ENCODE data around the gene VMAC. TPM values are rescaled to one million over a fixed set of nuclear protein-coding genes. Genes with fewer than 3 reads are reported as not detected.

The VMAC gene
- total and polyA plus RNA-seq, 4 donors, result 1.9 to 9.2 (median 5.4) TPM

DNA sequence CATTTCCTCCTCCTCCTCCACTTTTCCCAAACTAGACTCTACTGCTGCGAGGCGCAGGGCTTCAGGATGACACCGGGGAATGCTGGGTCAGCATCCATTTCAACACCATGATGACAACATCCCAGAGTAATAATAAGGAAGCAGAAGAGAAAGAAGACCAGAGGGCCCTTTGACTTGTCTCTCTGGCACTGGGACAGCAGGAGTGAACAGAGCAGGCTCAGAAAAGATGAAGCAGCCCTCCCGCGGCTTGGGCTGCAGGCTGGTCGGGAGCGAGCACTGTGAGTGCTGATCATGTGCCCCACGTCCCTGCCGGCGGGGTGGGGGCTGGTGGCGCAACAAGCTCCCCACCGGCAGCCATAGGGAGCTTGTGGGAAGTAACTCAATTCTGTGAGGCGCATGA, 42.8 kb downstream of the VMAC start:
- Histone ChIP-seq H3K36me3 (ENCODE audit: control insufficient read depth in 1 of 2, insufficient read depth in 2 of 2, low read length in 1 of 2) (no peaks in the 10 kb centered on the region), H3K27ac (ENCODE audit: low read depth in 1 of 2, low read length in 2 of 2) (no peak overlapping the region), H3K27me3 (ENCODE audit: control insufficient read depth in 1 of 2, insufficient read depth in 2 of 2, low read length in 1 of 2) (no peaks in the 10 kb centered on the region), H3K4me3 (ENCODE audit: low read length in 2 of 2) (no peak overlapping the region), H3K9me3 (ENCODE audit: control insufficient read depth, low read length) (no peaks in the 10 kb centered on the region), H3K4me1 (ENCODE audit: control insufficient read depth in 1 of 2, insufficient read depth in 2 of 2, low read length in 2 of 2) (no peaks in the 10 kb centered on the region)
- DNase-seq (peak in 1 of 2 donors; percentile 90), ATAC-seq (ENCODE audit: low FRiP score) (peak; percentile 50)
- 73 to 87% methylated on average over 13 of the region's 13 CpGs for WGBS, 2 donors
- intact Hi-C loops (cut with DNase I), result no loop called here

DNA sequence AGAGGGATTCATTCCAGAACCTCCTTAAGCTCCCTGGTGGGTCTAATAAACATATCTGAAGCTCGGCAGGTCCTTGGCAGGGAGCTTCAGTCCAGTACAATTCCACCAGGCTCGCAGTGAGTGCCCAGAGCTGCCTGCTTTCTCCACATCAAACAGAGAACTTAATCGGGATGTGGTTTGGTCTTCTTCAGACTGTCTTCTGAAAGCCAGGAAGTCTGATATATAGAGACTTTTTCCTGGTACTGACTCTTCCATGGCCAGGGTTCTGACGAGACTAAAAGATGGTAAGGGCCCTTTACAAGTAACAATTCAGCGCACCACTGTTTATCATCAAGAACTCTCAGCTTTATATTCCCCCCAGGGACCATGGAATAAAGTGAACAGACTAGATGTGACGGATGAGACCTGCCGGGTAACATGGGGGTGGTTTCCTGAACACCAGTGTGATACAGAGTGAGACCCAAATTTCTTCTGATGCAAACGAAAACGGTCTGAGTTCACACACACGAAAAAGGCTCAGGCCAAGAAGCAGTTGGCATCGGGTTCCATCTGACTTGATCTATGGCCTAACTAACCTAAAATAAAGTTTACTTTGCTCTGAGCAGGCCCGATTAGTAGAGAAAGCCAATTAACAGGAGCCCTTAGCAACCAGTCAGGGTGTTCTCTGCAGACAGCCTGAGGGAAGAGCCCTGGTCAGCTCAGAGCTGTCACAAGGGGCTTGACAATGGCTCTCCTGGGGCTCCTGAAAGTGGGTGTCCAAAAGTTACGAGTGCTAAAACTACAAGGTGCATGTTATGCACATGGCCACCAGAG, 44.3 kb downstream of the VMAC start:
- H3K36me3 ChIP-seq (ENCODE audit: control insufficient read depth in 1 of 2, insufficient read depth in 2 of 2, low read length in 1 of 2), result no peaks in the 10 kb centered on the region
- no peak overlapping the region for H3K4me3 ChIP-seq (ENCODE audit: low read length in 2 of 2)
- no peak for ATAC-seq (ENCODE audit: low FRiP score)
- WGBS, 2 donors, result 24 to 36% methylated on average over 13 of the region's 13 CpGs
- no peaks in the 10 kb centered on the region for H3K27me3 ChIP-seq (ENCODE audit: control insufficient read depth in 1 of 2, insufficient read depth in 2 of 2, low read length in 1 of 2)
- no peak for DNase-seq
- H3K9me3 ChIP-seq (ENCODE audit: control insufficient read depth, low read length), result no peaks in the 10 kb centered on the region
- H3K27ac ChIP-seq (ENCODE audit: low read depth in 1 of 2, low read length in 2 of 2), result no peak overlapping the region
- intact Hi-C loops (cut with DNase I), result no loop called here
- H3K4me1 ChIP-seq (ENCODE audit: control insufficient read depth in 1 of 2, insufficient read depth in 2 of 2, low read length in 2 of 2), result peaks cover 0 to 4% of the 10 kb centered on the region in 2 donors

DNA sequence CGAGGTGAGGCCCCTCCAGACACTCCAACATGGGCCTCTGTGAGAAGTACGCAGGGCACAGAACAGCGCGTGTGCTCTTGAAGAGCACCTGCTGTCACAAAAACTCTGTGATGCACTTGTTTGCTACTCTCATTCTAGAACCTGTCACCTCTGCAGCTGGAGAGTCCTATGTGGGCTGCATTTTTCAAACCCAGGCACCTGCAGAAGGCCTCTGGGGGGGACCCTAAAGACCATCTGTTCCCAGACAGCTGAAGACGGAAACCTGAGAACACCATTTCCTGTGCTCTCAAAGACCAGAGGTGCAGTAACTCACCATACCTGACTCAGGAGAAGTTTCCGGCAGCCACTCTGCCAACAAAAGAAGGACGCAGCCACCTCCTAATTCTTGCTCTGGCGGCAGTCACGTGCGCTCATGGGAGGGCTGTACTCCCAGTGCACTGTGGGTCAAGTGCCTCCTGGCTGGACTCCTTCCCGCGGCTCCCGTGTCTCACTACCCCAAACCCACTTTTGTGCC, 45.2 kb downstream of the VMAC start:
- no peaks in the 10 kb centered on the region for H3K36me3 ChIP-seq (ENCODE audit: control insufficient read depth in 1 of 2, insufficient read depth in 2 of 2, low read length in 1 of 2)
- no peaks in the 10 kb centered on the region for H3K27me3 ChIP-seq (ENCODE audit: control insufficient read depth in 1 of 2, insufficient read depth in 2 of 2, low read length in 1 of 2)
- no peaks in the 10 kb centered on the region for H3K9me3 ChIP-seq (ENCODE audit: control insufficient read depth, low read length)
- intact Hi-C loops (cut with DNase I), result no loop called here
- 85 to 93% methylated on average over 13 of the region's 13 CpGs for WGBS, 2 donors
- H3K27ac ChIP-seq (ENCODE audit: low read depth in 1 of 2, low read length in 2 of 2), result no peak overlapping the region
- no peak overlapping the region for H3K4me3 ChIP-seq (ENCODE audit: low read length in 2 of 2)
- DNase-seq, result no peak
- ATAC-seq (ENCODE audit: low FRiP score), result no peak
- H3K4me1 ChIP-seq (ENCODE audit: control insufficient read depth in 1 of 2, insufficient read depth in 2 of 2, low read length in 2 of 2), result peaks cover 0 to 4% of the 10 kb centered on the region in 2 donors

DNA sequence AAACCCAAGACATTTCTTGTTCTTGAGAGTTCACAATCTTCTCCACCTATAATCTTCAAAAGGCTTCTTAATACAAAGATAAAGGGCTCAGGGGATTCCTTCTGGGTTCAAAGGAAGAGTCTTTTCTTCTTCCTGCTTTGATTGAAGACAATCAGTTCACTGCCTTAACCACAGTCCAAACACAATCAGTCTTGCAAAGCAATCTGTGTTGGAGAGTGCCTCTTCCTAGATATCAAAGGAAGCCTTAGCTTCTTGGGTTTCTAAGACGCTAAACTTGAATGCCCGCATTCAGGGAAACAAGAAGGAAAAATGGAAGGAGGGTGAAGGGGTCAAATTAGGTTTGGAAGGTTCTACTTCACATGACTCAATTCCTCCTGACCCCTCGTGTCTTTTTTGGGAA, 46.1 kb downstream of the VMAC start:
- H3K36me3 ChIP-seq (ENCODE audit: control insufficient read depth in 1 of 2, insufficient read depth in 2 of 2, low read length in 1 of 2), result no peaks in the 10 kb centered on the region
- no peak for DNase-seq
- WGBS, 2 donors, result 86 to 90% methylated on average over 3 of the region's 3 CpGs
- H3K4me3 ChIP-seq (ENCODE audit: low read length in 2 of 2), result no peak overlapping the region
- H3K4me1 ChIP-seq (ENCODE audit: control insufficient read depth in 1 of 2, insufficient read depth in 2 of 2, low read length in 2 of 2), result peaks cover 0 to 4% of the 10 kb centered on the region in 2 donors
- no peaks in the 10 kb centered on the region for H3K27me3 ChIP-seq (ENCODE audit: control insufficient read depth in 1 of 2, insufficient read depth in 2 of 2, low read length in 1 of 2)
- intact Hi-C loops (cut with DNase I), result no loop called here
- ATAC-seq (ENCODE audit: low FRiP score), result no peak
- no peak overlapping the region for H3K27ac ChIP-seq (ENCODE audit: low read depth in 1 of 2, low read length in 2 of 2)
- H3K9me3 ChIP-seq (ENCODE audit: control insufficient read depth, low read length), result no peaks in the 10 kb centered on the region

DNA sequence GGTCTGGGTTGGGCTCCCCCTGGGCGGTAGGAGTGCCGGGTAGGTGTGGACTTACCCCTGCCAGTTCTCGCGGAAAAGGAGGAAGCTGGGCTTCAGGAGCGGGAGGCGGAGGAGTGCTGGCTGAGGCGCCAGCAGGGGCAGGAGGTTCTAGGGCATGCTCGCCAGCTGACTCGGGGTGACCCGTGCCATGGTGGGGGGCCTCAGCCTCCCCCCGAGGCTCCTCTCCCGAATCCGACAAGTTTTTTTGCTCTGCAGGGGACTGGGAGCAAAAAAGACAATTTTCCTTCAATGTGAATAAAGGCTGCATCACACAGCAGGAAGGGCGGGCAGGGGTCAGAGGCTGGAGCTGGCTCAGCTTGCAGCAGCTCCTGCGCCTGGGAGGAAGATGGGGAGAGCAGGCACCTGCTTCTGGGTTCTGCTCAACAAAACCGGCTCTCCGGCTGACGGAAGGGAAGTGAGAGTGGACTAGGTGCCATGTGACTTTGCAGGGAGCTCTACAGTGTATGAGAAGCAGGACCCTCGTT, 46.7 kb downstream of the VMAC start:
- H3K27ac ChIP-seq (ENCODE audit: low read depth in 1 of 2, low read length in 2 of 2), result no peak overlapping the region
- H3K9me3 ChIP-seq (ENCODE audit: control insufficient read depth, low read length), result no peaks in the 10 kb centered on the region
- 83 to 86% methylated on average over 19 of the region's 19 CpGs for whole genome bisulfite sequencing, 2 donors
- no peaks in the 10 kb centered on the region for H3K36me3 ChIP-seq (ENCODE audit: control insufficient read depth in 1 of 2, insufficient read depth in 2 of 2, low read length in 1 of 2)
- DNase-seq (peak in 1 of 2 donors; percentile 69), ATAC-seq (ENCODE audit: low FRiP score) (no peak)
- H3K4me1 ChIP-seq (ENCODE audit: control insufficient read depth in 1 of 2, insufficient read depth in 2 of 2, low read length in 2 of 2), result peaks cover 0 to 4% of the 10 kb centered on the region in 2 donors
- intact Hi-C loops (cut with DNase I), result no loop called here
- no peak overlapping the region for H3K4me3 ChIP-seq (ENCODE audit: low read length in 2 of 2)
- H3K27me3 ChIP-seq (ENCODE audit: control insufficient read depth in 1 of 2, insufficient read depth in 2 of 2, low read length in 1 of 2), result no peaks in the 10 kb centered on the region

DNA sequence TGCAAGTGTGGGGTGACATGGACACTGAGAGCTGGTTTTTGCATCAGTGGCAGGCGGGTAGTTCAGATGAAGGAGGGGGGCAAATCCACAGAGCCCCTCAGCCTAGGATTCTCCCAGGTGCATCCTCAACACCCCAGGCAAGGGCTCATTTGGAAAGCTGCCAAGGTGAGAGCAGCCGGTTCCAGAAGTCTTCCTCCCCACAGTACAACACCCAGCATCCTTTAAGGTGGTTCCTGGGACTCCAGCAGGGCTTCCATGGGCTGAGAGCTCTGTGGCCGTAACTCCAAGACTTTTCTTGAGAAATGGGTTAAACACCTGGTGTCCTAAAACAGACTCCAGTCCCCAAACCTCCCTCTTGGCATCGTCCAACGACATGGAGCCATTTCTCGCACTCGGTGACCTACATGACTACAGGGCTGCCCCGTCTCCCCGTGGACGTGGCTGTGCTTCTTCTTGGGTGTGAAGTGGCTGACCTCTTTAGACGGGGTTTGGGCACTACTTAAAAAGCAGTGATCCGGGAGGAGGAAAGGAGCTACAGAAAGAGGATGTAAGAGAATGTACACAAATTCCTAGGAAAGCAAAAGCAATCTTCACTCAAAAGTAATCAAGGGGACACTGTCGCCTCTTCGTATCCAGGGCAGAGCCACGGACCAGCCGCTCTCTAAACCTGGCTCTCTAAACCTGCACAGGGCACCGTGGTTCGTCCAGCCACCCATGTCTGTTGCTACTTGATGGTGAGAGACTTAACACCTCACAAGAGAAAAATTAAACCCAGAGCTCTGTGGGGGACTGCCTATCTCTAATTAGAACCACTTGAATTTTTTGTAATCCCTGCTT, 47.7 kb downstream of the VMAC start:
- Histone ChIP-seq H3K9me3 (ENCODE audit: control insufficient read depth, low read length) (no peaks in the 10 kb centered on the region), H3K27me3 (ENCODE audit: control insufficient read depth in 1 of 2, insufficient read depth in 2 of 2, low read length in 1 of 2) (no peaks in the 10 kb centered on the region), H3K27ac (ENCODE audit: low read depth in 1 of 2, low read length in 2 of 2) (no peak overlapping the region), H3K36me3 (ENCODE audit: control insufficient read depth in 1 of 2, insufficient read depth in 2 of 2, low read length in 1 of 2) (no peaks in the 10 kb centered on the region), H3K4me3 (ENCODE audit: low read length in 2 of 2) (no peak overlapping the region), H3K4me1 (ENCODE audit: control insufficient read depth in 1 of 2, insufficient read depth in 2 of 2, low read length in 2 of 2) (peaks cover 0 to 4% of the 10 kb centered on the region in 2 donors)
- DNase-seq, result no peak
- ATAC-seq (ENCODE audit: low FRiP score), result no peak
- intact Hi-C loops (cut with DNase I), result no loop called here
- WGBS, 2 donors, result 82 to 83% methylated on average over 18 of the region's 18 CpGs

DNA sequence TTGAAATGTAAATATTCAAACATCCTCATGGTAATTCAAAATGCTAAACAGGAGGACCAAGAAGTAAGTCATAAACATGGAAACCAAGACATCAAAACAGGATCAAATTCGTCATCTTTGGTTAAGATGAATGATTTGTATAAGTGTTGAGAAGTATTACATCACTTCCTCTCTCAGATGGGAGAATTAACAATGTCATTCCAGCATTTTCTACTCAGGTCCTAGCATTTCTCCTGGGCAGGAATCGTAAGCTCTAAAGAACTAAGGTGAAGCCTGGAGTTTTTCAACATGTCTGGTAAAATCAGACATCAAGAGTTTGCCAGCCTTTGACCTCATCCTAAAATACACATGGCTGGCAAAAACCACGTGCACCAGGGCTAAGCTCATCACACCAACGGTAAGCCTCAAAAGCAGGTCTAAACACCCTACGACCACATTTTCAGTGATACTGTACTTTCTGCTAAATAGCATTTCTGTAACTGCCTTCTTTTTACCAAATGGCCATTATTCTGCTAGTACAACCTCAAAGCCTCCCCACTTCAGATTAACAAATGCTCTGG, 48.4 kb downstream of the VMAC start:
- ATAC-seq (ENCODE audit: low FRiP score) (no peak), DNase-seq (no peak)
- Histone ChIP-seq H3K4me3 (ENCODE audit: low read length in 2 of 2) (no peak overlapping the region), H3K4me1 (ENCODE audit: control insufficient read depth in 1 of 2, insufficient read depth in 2 of 2, low read length in 2 of 2) (peaks cover 0 to 4% of the 10 kb centered on the region in 2 donors), H3K27me3 (ENCODE audit: control insufficient read depth in 1 of 2, insufficient read depth in 2 of 2, low read length in 1 of 2) (no peaks in the 10 kb centered on the region), H3K27ac (ENCODE audit: low read depth in 1 of 2, low read length in 2 of 2) (peak overlapping the region in 1 of 2 donors; percentile 60), H3K36me3 (ENCODE audit: control insufficient read depth in 1 of 2, insufficient read depth in 2 of 2, low read length in 1 of 2) (no peaks in the 10 kb centered on the region), H3K9me3 (ENCODE audit: control insufficient read depth, low read length) (no peaks in the 10 kb centered on the region)
- intact Hi-C loops (cut with DNase I), result no loop called here
- whole genome bisulfite sequencing, 2 donors, result 31 to 41% methylated on average over 5 of the region's 5 CpGs

DNA sequence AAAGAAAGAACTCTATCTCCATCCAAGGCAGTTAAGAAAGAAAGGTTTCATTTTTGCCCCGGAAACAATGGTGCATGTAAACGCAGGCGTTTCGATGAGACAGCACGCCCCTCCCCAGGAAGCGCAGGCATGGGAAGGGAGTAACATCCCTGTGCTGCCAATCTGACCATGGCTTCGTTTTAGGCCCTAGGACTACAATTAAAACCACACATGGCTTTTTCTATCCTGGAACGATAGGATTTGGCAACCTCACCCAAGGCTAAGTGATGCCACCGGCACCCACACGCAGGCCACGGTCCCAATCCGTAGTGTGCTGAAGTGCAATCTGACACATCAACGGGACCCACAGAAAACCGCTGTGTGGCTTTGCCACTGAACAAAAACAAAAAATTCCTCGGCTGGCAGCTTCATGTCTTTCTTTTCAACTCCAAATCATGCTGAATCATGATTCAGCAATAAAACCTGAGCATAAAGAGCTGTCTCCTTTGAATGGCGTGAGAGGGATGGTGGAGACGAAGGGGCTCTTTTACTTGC, 49.1 kb downstream of the VMAC start:
- ATAC-seq (ENCODE audit: low FRiP score) (no peak), DNase-seq (no peak)
- intact Hi-C loops (cut with DNase I), result no loop called here
- H3K4me3 ChIP-seq (ENCODE audit: low read length in 2 of 2), result no peak overlapping the region
- H3K36me3 ChIP-seq (ENCODE audit: control insufficient read depth in 1 of 2, insufficient read depth in 2 of 2, low read length in 1 of 2), result no peaks in the 10 kb centered on the region
- no peaks in the 10 kb centered on the region for H3K27me3 ChIP-seq (ENCODE audit: control insufficient read depth in 1 of 2, insufficient read depth in 2 of 2, low read length in 1 of 2)
- peaks cover 0 to 4% of the 10 kb centered on the region in 2 donors for H3K4me1 ChIP-seq (ENCODE audit: control insufficient read depth in 1 of 2, insufficient read depth in 2 of 2, low read length in 2 of 2)
- H3K9me3 ChIP-seq (ENCODE audit: control insufficient read depth, low read length), result no peaks in the 10 kb centered on the region
- H3K27ac ChIP-seq (ENCODE audit: low read depth in 1 of 2, low read length in 2 of 2), result peak overlapping the region in 1 of 2 donors; percentile 13
- 31 to 33% methylated on average over 17 of the region's 17 CpGs for WGBS, 2 donors

All from aorta (tissue), 5 donors.